B cell (primary cell): ENCODE data around the gene ODF2. TPM values are rescaled to one million over a fixed set of nuclear protein-coding genes. Genes with fewer than 3 reads are reported as not detected.
"Not testable (repeated sequence)": the region's sequence is repeated elsewhere in the genome, so short reads cannot be mapped to it uniquely, and the experiment has no call there.

Experiments
- ATAC-seq: fragments of 200-7000 bp; cut with Tn5 transposase; one replicate; pipeline ENCODE4 v1.10.0; 2021; ENCODE audit warnings: low read depth, mild to moderate bottlenecking, moderate number of reproducible peaks, moderate library complexity
- CTCF ChIA-PET: fragments of 350-600 bp; sonication (Branson Sonifier 250); formaldehyde crosslinking; loops from one replicate; lab custom pipeline; 2021; ENCODE audit warnings: antibody characterized with exemption, inconsistent platforms; lab: Charles Lee
- POLR2A ChIA-PET: fragments of 350-600 bp; sonication (Branson Sonifier 250); formaldehyde crosslinking; loops from one replicate; lab custom pipeline; 2021; ENCODE audit warnings: antibody characterized with exemption; lab: Charles Lee
- DNase-seq: peaks from one replicate; pipeline ENCODE4 v3.0.0; 2013
- H2AFZ ChIP-seq: 2 replicates; pipeline ENCODE4 v1.6.1; 2012; ENCODE audit warnings: mild to moderate bottlenecking, low read depth, low read length; ENCODE audit not compliant: insufficient read depth, poor library complexity, severe bottlenecking
- H3K27ac ChIP-seq, 2 donors: 1 replicate in 1 of 2; 2 replicates in 1 of 2; pipeline ENCODE4 v1.5.1; 2012 to 2013; ENCODE audit warnings: low read length in 2 of 2, mild to moderate bottlenecking in 2 of 2, moderate library complexity in 1 of 2
- H3K27me3 ChIP-seq, 4 experiments: fragments of 200-600 bp in 1 of 4; sonication (generic) in 1 of 4; replicated peaks in 1 of 4; 1 replicate in 2 of 4; 2 replicates in 2 of 4; pipeline versions ENCODE4 v1.6.1 to v1.7.0; 2013 to 2016; ENCODE audit warnings: low read length in 3 of 4, mild to moderate bottlenecking in 2 of 4, mixed read lengths in 1 of 4, moderate library complexity in 1 of 4; ENCODE audit not compliant: insufficient read depth in 4 of 4, control insufficient read depth in 3 of 4; ENCODE audit errors: control extremely low read depth in 1 of 4
- H3K36me3 ChIP-seq, 2 experiments: replicated peaks in 1 of 2; 1 replicate in 1 of 2; 2 replicates in 1 of 2; pipeline versions ENCODE4 v1.6.1 to v1.7.1; 2013; ENCODE audit warnings: low read length in 1 of 2; ENCODE audit not compliant: insufficient read depth in 2 of 2, control insufficient read depth in 1 of 2; ENCODE audit errors: control extremely low read depth in 1 of 2, extremely low read depth in 1 of 2
- H3K4me1 ChIP-seq, 2 donors: fragments of 200-600 bp in 1 of 2; sonication (generic) in 1 of 2; 1 replicate in 1 of 2; 2 replicates in 1 of 2; pipeline versions ENCODE4 v1.5.1 to v1.6.1; 2013 to 2017; ENCODE audit warnings: low read length in 2 of 2; ENCODE audit not compliant: control insufficient read depth in 2 of 2, insufficient read depth in 2 of 2
- H3K4me2 ChIP-seq: replicated peaks from 2 replicates; pipeline ENCODE3; 2012; ENCODE audit warnings: mild to moderate bottlenecking, low read depth, low read length; ENCODE audit not compliant: poor library complexity, severe bottlenecking
- H3K4me3 ChIP-seq, 5 experiments: fragments of 200-600 bp in 1 of 5; sonication (generic) in 1 of 5; 1 replicate in 3 of 5; 2 replicates in 2 of 5; pipeline versions ENCODE4 v1.5.1 to v1.7.0; 2011 to 2016; ENCODE audit warnings: low read length in 4 of 5, mild to moderate bottlenecking in 4 of 5, low read depth in 2 of 5, control low read depth in 1 of 5, moderate library complexity in 1 of 5; ENCODE audit not compliant: insufficient read depth in 1 of 5; ENCODE audit errors: control extremely low read depth in 1 of 5, extremely low read depth in 1 of 5
- H3K79me2 ChIP-seq: fragments of 200-600 bp; sonication (generic); one replicate; pipeline ENCODE4 v1.6.0; 2016; ENCODE audit warnings: low read length; ENCODE audit not compliant: control insufficient read depth, insufficient read depth
- H3K9ac ChIP-seq: fragments of 200-600 bp; sonication (generic); 2 replicates; pipeline ENCODE4 v1.6.1; 2017; ENCODE audit warnings: mild to moderate bottlenecking, low read length, moderate library complexity
- H3K9me3 ChIP-seq, 3 donors: one replicate each; pipeline versions ENCODE4 v1.6.1 to v1.7.1; 2013; ENCODE audit warnings: low read length in 2 of 3; ENCODE audit not compliant: control insufficient read depth in 2 of 3, insufficient read depth in 1 of 3; ENCODE audit errors: control extremely low read depth in 1 of 3
- H4K20me1 ChIP-seq: 2 replicates; pipeline ENCODE4 v1.6.0; 2012; ENCODE audit warnings: mild to moderate bottlenecking, low read length; ENCODE audit not compliant: insufficient read depth, control insufficient read depth, poor library complexity, severe bottlenecking
- H3K27ac Mint-ChIP-seq: one replicate; pipeline ENCODE4 v1.8.0; 2021; ENCODE audit warnings: mixed read lengths
- H3K27me3 Mint-ChIP-seq: one replicate; pipeline ENCODE4 v1.8.0; 2021; ENCODE audit warnings: mixed read lengths
- H3K4me1 Mint-ChIP-seq: one replicate; pipeline ENCODE4 v1.8.0; 2021; ENCODE audit warnings: mixed read lengths
- H3K4me3 Mint-ChIP-seq: one replicate; pipeline ENCODE4 v1.8.0; 2021; ENCODE audit warnings: mixed read lengths
- H3K9me3 Mint-ChIP-seq: one replicate; pipeline ENCODE4 v1.8.0; 2022; ENCODE audit warnings: mixed read lengths; ENCODE audit not compliant: insufficient read depth
- EZH2 ChIP-seq: IDR thresholded peaks from 2 replicates; pipeline ENCODE4 v1.6.1; 2012; ENCODE audit warnings: borderline replicate concordance, low read depth, mild to moderate bottlenecking, moderate library complexity, low read length; ENCODE audit not compliant: insufficient read depth, poor library complexity, severe bottlenecking
- WGBS: methylation state at CpG from one replicate; pipeline ENCODE4 v1.1.5; 2013; ENCODE audit warnings: missing lambda C conversion rate; ENCODE audit not compliant: insufficient coverage; 5-methylcytosine and 5-hydroxymethylcytosine counted together
- intact Hi-C: fragments of 100-400 bp; cut with micrococcal nuclease; formaldehyde crosslinking; loops from one replicate; pipeline ENCODE4 v1.10.0; 2022
- polyA plus RNA-seq: library from polyadenylated mRNA; depleted of rRNA; stranded (reverse); fragments of >200 nt; gene quantifications from 2 replicates; pipeline ENCODE4 v1.2.3, GENCODE V29; 2012
- total RNA-seq, 2 donors: library from RNA; stranded (reverse); fragments of 120-200 nt in 1 of 2; gene quantifications; 1 replicate in 1 of 2; 2 replicates in 1 of 2; pipeline versions ENCODE4 v1.2.3 to v1.2.4, GENCODE V29; 2013 to 2022
- TF ChIP-seq, protein P1 (sequence below): fragments of 200-600 bp; IDR thresholded peaks from one replicate; pipeline ENCODE4 v1.8.0; 2022; ENCODE audit warnings: antibody characterized with exemption, mild to moderate bottlenecking

ODF2 gene
- total and polyA plus RNA-seq, 2 donors (not counting 1 experiment from before 2014, with no cell fraction given): 30.1 to 42.9 TPM

GRCh38 chr9:128412120-128412790 is 43.6 kb upstream of the ODF2 start:
- ATAC-seq: no peak
- no peaks in the 10 kb centered on the region for H3K4me1 ChIP-seq
- H3K27ac ChIP-seq: no peak overlapping the region
- peaks cover 0 to 4% (median 0%) of the 10 kb centered on the region in 3 donors for H3K9me3 ChIP-seq
- no peak overlapping the region for H3K27ac Mint-ChIP-seq
- CTCF ChIA-PET: interaction anchor here (0.7 to 1.6 kb wide), 4 partner anchors 8 to 51 kb away, joined by 3 to 9 read pairs (median 4); partner anchors contain the start of gene CERCAM
- H3K27me3 ChIP-seq: peaks cover 0 to 44% (median 10%) of the 10 kb centered on the region in 4 experiments
- H3K4me1 Mint-ChIP-seq: no peaks in the 10 kb centered on the region
- no peaks in the 10 kb centered on the region for H3K9me3 Mint-ChIP-seq
- TF ChIP-seq EZH2: no peak
- TF ChIP-seq, protein P1, sequence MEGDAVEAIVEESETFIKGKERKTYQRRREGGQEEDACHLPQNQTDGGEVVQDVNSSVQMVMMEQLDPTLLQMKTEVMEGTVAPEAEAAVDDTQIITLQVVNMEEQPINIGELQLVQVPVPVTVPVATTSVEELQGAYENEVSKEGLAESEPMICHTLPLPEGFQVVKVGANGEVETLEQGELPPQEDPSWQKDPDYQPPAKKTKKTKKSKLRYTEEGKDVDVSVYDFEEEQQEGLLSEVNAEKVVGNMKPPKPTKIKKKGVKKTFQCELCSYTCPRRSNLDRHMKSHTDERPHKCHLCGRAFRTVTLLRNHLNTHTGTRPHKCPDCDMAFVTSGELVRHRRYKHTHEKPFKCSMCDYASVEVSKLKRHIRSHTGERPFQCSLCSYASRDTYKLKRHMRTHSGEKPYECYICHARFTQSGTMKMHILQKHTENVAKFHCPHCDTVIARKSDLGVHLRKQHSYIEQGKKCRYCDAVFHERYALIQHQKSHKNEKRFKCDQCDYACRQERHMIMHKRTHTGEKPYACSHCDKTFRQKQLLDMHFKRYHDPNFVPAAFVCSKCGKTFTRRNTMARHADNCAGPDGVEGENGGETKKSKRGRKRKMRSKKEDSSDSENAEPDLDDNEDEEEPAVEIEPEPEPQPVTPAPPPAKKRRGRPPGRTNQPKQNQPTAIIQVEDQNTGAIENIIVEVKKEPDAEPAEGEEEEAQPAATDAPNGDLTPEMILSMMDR: peak; percentile 44
- no peak overlapping the region for H3K4me2 ChIP-seq
- H3K4me3 Mint-ChIP-seq: no peak overlapping the region
- POLR2A ChIA-PET: interaction anchor here (0.7 kb wide), 1 partner anchor 10 kb away, joined by 8 read pairs; no protein-coding TSS in a partner anchor
- peaks cover 48% of the 10 kb centered on the region for H3K27me3 Mint-ChIP-seq
- H3K79me2 ChIP-seq: no peaks in the 10 kb centered on the region
- H2AFZ ChIP-seq: no peak overlapping the region
- no peaks in the 10 kb centered on the region for H3K36me3 ChIP-seq
- no peaks in the 10 kb centered on the region for H4K20me1 ChIP-seq
- H3K9ac ChIP-seq: no peak overlapping the region
- no peak overlapping the region for H3K4me3 ChIP-seq
- peak; percentile 46 for DNase-seq
- intact Hi-C loops: loop anchor here (10.0 kb wide), 1 partner anchor 117 kb away; no protein-coding TSS in a partner anchor
- WGBS: 21% methylated on average over 11 of the region's 13 CpGs

DNA sequence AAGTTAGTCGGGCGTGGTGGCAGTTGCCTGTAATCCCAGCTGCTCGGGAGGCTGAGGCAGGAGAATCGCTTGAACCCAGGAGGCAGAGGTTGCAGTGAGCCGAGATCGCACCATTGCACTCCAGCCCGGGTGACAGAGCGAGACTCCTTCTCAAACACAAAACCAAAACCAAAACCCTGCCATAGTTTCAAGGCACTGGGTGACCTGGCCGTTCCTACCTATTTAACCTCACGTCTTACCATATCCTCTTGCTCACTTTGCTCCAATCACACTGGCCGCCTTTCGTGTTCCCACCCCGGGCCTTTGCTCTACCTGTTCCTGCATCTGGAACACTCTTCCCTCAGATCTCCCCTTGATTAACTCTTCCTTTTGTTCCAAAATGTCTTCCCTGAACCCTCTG is 42.1 kb upstream of the ODF2 start:
- peaks cover 47% of the 10 kb centered on the region for H3K27me3 Mint-ChIP-seq
- ATAC-seq, H3K4me3 ChIP-seq, H3K4me1 ChIP-seq, H3K9ac ChIP-seq, H3K36me3 ChIP-seq, H3K27ac Mint-ChIP-seq, H3K4me2 ChIP-seq, H4K20me1 ChIP-seq, H3K9me3 Mint-ChIP-seq, H3K27ac ChIP-seq, H3K4me1 Mint-ChIP-seq, POLR2A ChIA-PET, DNase-seq, H3K9me3 ChIP-seq, H2AFZ ChIP-seq, H3K79me2 ChIP-seq, H3K4me3 Mint-ChIP-seq: not testable (repeated sequence)
- H3K27me3 ChIP-seq: peaks cover 0 to 39% (median 7%) of the 10 kb centered on the region in 4 experiments
- WGBS: 87% methylated on average over 12 of the region's 13 CpGs
- intact Hi-C loops: loop anchor here (10.0 kb wide), 1 partner anchor 119 kb away; no protein-coding TSS in a partner anchor
- CTCF ChIA-PET: interaction anchor here (1.0 to 1.5 kb wide), 2 partner anchors 25 to 52 kb away, joined by 3 read pairs; no protein-coding TSS in a partner anchor
